Astrocyte of the hippocampus (primary cell): Measurements from ENCODE around the gene TRAFD1.
"Not testable (repeated sequence)": the region's sequence is repeated elsewhere in the genome, so short reads cannot be mapped to it uniquely, and the experiment has no call there.

Experiments
- DNase-seq: peaks from one replicate; pipeline ENCODE4 v3.0.0; 2011; ENCODE audit warnings: low read depth, low spot score

TRAFD1 gene

GRCh38 chr12:112158461-112159145 lies 33.2 kb downstream of the TRAFD1 start:
- not testable (repeated sequence) for DNase-seq

DNA sequence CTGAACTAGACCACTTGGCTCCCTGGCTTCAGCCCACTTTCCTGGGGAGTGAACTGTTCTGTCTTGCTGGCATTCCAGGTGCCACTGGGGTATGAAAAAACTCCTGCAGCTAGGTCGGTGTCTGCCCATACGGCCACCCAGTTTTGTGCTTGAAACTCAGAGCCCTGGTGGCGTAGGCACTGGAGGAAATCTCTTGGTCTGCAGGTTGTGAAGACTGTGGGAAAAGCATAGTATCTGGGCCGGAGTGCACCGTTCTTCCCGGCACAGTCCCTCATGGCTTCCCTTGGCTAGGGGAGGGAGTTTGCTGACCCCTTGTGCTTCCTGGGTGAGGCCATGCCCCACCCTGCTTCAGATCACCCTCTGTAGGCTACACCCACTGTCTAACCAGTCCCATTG lies 33.8 kb downstream of the TRAFD1 start:
- DNase-seq: no peak

DNA sequence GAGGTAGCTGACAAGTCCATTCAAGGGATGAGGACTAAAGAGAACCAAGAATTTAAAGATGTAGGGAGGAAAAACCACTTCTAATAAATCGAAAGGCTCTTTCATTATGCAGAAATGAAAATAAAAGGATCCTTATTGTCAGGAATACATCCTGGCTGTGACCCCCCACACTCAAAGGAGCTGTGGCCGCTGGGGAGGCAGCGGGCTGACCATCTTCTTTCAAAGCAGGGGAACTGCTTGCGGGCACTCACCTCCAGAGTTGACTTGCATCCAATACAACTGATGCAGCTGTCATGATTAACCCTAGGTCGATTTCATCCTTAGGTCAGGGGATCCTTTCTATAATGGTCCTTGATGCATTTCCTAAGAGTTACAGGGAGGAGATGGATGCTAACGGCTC lies 35.3 kb downstream of the TRAFD1 start:
- DNase-seq: no peak

GRCh38 chr12:112161711-112162110 lies 36.4 kb downstream of the TRAFD1 start:
- no peak for DNase-seq

DNA sequence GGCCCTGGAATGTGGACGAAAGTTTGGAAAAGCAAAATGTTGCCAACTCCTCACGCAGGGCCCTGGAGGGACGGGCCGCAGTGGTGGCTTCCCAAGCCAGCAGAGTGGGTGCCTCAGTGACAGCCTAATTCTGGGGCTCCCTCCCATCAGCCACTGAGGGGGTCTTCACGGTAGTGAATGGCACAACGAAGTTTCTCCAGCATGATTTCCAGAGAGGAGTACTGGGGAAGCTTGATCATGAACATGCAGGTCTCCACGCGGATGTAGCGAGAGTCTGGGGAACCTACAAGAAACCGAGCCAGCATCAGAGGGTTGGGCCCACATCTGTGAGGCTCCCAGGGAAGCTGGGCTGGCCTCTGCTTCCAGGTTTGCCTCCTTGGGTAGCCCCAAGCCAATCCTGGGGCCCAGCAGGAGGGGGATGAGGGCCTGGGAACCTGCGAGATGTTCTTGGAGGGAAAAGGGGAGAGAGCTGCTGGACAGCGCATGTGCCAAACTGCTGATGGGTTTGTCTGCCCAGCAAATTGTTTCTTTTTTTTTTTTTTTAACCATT lies 37.0 kb downstream of the TRAFD1 start:
- DNase-seq: no peak

- DNase-seq: no peak
These were observed 37.7 kb downstream of the TRAFD1 start for GRCh38 chr12:112163056-112163455.

- no peak for DNase-seq
These were observed 38.2 kb downstream of the TRAFD1 start for GRCh38 chr12:112163471-112163991.

DNA sequence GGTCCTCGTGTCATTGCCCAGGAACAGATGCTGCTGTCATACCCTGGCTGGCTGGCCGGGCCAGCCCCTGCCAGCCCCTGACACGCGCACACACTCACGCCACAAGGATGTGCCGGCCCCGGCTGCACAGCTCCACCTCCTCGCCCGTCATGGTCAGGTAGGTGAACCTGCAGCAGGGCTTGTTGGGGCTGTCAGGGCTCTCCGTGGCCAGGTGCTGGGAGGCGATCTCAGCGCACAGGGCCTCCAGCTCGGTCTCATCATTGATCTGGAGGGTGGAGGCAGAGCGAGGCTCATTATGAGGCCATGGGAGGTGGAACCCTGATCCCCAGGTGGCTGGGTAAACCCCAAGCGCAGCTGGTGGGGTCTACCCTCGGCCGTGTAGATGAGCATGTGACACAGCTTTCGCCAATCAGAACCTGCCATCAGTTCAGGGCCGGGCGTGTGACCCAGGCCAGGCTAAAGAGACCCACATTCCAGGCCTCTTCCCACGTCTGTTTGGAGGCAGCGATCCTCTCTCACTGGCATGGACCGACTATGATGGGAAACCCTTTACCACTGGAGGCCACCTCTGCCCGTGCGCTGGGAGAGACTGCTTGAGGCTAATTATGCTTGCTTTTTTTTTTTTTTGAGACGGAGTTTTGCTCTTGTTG lies 38.8 kb downstream of the TRAFD1 start:
- no peak for DNase-seq

DNA sequence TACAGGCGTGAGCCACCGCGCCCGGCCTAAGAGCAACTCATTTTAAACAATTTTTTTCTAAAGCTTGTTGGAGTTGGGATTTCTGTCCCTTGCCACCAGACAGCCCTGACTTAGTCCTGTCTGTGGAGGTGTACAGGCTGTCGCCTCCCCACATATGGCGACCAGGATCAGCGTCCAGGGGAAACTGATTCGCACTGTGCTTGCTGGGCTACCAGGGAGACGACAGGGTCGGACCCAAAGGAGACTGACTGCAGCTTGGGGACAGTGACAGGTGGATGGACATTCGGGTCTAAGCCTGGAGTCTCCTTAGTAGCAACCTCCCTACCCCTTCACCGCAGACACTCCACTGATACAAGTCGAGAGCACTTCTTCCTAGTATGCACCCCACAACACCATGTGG lies 40.3 kb downstream of the TRAFD1 start:
- DNase-seq: no peak

- DNase-seq: no peak
These were observed 41.0 kb downstream of the TRAFD1 start for GRCh38 chr12:112166051-112167015.

DNA sequence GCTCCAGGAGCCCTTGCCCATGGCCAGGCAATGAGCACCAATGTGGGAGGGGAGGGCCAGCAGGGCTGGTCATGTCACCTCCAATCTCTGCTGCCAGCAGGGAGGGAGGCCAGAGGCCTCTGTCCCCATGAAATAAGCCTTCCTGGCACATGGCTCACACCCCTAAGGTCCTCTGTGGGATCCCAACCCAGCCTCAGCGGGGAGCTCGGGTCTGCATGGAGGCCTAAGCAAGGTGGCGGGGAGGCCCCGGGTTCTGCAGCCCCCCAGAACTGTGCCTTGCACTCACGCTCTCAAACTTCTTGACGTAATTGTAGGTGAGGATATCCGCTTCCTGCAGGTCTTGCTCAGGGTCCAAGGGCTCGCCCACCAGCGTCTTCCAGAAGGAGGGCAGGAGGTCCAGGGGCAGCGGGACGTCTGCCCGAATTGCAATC lies 41.7 kb downstream of the TRAFD1 start:
- DNase-seq: no peak

GRCh38 chr12:112167718-112168525 lies 42.6 kb downstream of the TRAFD1 start:
- DNase-seq: no peak

GRCh38 chr12:112168561-112168971 lies 43.2 kb downstream of the TRAFD1 start:
- DNase-seq: no peak

DNA sequence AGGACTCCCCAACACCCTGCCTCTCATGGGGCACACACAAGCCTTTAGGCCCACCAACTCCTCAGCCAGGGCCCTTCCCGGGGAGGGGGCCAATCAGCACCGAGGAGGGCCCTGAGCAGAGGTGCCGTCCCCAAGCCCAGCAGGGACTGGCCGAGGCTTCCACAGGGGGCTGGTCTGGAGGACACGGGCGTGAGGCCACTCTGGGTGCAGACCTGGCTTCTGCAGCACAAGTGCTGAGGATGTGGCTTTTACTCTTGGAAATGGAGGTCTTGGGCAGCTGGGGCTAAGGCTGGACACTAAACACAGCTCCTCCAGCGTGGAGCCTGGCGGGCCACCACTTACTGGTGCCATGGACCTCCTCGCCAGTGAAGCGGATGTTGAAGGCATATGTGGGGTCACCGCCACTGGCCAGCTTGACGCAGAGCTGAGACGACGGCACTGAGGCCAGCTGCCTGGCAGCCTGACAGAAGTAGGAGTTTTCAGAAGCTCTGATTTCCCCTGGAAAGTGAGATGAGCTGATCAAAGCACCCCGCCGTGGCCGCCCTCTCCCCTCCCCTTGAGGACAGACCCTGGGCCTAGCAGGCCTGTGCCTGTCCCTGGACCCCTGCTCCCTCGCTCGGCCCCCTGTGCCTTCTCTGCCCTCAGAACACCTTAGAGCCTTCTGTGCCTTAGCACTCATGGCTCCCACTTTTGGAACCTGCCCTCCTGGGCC lies 44.0 kb downstream of the TRAFD1 start:
- no peak for DNase-seq

GRCh38 chr12:112169966-112170365 lies 44.6 kb downstream of the TRAFD1 start:
- DNase-seq: no peak

- DNase-seq: no peak
These were observed 45.0 kb downstream of the TRAFD1 start for GRCh38 chr12:112170376-112170775.

DNA sequence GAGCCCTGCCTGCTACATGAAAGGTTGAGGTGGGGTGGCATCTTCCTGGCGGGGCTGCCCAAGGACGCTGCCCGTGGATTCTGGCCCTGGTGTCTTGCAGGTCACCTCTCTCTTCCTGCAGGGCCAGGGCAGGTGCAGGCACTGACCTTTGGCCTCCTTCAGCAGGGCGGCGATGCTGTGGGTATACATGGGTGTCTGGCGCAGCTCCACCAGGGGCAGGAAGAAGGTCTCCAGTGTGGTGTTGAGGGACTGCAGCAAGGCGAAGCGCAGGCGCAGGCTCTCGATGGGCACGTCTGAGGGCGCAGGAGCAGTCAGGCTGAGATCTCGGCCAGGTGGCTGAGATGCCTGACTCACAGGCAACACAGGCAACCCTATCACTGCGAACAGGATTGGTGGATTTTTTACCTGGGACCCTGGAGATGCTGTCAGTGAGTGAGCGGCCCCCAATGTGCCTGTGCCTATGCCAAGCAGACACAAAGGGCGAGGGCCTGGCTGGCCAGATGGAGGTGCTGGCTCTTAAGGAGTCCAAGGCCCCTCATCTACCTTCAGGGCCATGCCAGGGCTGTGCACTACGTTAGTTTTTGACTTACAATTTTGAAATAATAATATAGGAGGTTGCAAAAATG lies 45.7 kb downstream of the TRAFD1 start:
- DNase-seq: no peak

DNA sequence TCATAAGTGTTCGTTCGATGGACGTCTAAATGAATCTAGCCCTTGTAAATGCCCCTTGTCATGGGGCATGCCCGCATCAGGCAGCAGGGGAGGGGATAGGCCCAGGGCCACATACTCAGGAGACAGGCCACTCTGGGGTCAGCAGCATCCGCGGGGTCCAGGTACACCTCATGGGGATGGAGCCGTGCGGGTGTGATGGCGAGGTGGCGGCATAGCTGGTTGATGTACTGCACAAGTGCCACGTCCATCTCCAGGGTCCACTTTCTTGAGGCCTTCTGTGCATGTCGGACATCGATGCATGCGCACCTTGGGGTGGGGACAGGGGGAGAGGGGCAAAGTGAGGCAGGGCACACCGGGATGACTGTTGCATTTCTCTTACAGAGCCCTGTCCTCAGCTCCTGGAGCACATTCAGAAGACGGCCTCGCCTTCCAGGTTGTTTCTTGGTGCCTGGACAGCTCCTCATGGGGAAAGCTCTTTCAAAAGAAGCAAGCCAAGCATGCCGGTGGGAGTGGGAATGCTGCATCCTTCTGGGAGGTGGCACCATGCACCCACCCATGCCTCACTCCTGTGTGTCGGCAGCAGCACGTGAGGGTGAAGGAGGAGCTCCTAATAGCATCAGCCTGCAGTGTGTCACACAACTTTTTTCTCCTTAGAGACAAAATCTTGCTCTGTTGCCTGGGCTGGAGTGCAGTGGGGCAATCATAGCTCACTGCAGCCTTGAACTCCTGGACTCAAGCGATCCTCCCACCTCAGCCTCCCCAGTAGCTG lies 47.4 kb downstream of the TRAFD1 start:
- no peak for DNase-seq
